Keratinocyte (primary cell): ENCODE data around the gene TPD52L1. TPM values are rescaled to one million over a fixed set of nuclear protein-coding genes. Genes with fewer than 3 reads are reported as not detected.

Source experiments
- DNase-seq: peaks from one replicate; pipeline ENCODE4 v3.0.0-alpha.2; 2011; ENCODE audit warnings: low read depth, missing footprints, low spot score
- FAIRE-seq: peaks from 2 replicates; lab custom pipeline; 2011; peaks lifted over from hg19 to GRCh38; lab: Jason Lieb, UNC
- H2AFZ ChIP-seq: 2 replicates; pipeline ENCODE4 v1.6.0; 2012; ENCODE audit warnings: low read length, control low read depth, inconsistent platforms; ENCODE audit not compliant: control insufficient read depth
- H3K27ac ChIP-seq: 2 replicates; pipeline ENCODE4 v1.5.1; 2011; ENCODE audit warnings: low read length; ENCODE audit not compliant: control insufficient read depth, insufficient read depth
- H3K27me3 ChIP-seq: 3 replicates; pipeline ENCODE4 v1.6.0; 2011; ENCODE audit warnings: low read length; ENCODE audit not compliant: control insufficient read depth, insufficient read depth; ENCODE audit errors: extremely low read depth
- H3K36me3 ChIP-seq, 2 experiments: 2 replicates in 1 of 2; 3 replicates in 1 of 2; pipeline ENCODE4 v1.5.1; 2011; ENCODE audit warnings: low read length in 2 of 2, mild to moderate bottlenecking in 1 of 2; ENCODE audit not compliant: control insufficient read depth in 2 of 2, insufficient read depth in 2 of 2; ENCODE audit errors: extremely low read depth in 1 of 2
- H3K4me1 ChIP-seq: 3 replicates; pipeline ENCODE4 v1.5.1; 2011; ENCODE audit warnings: low read length; ENCODE audit not compliant: control insufficient read depth, insufficient read depth; ENCODE audit errors: extremely low read depth
- H3K4me2 ChIP-seq: 3 replicates; pipeline ENCODE4 v1.6.0; 2011; ENCODE audit warnings: low read depth, low read length; ENCODE audit not compliant: control insufficient read depth, insufficient read depth; ENCODE audit errors: extremely low read depth
- H3K4me3 ChIP-seq, 3 experiments: fragments of 200-600 bp in 1 of 3; sonication (generic) in 1 of 3; 2 replicates in 2 of 3; 3 replicates in 1 of 3; pipeline ENCODE4 v1.5.1; 2011 to 2016; ENCODE audit warnings: low read length in 3 of 3, mild to moderate bottlenecking in 3 of 3, control low read depth in 2 of 3, inconsistent platforms in 1 of 3, low read depth in 1 of 3, mixed read lengths in 1 of 3, mixed run types in 1 of 3, moderate library complexity in 1 of 3; ENCODE audit not compliant: control insufficient read depth in 2 of 3, insufficient read depth in 2 of 3; ENCODE audit errors: extremely low read depth in 1 of 3
- H3K79me2 ChIP-seq: 2 replicates; pipeline ENCODE4 v1.6.0; 2012; ENCODE audit warnings: low read length; ENCODE audit not compliant: control insufficient read depth, insufficient read depth
- H3K9ac ChIP-seq: 3 replicates; pipeline ENCODE4 v1.6.0; 2011; ENCODE audit warnings: low read length; ENCODE audit not compliant: control insufficient read depth, insufficient read depth; ENCODE audit errors: extremely low read depth
- H3K9me1 ChIP-seq: 3 replicates; pipeline ENCODE4 v1.6.0; 2011; ENCODE audit warnings: low read length; ENCODE audit not compliant: control insufficient read depth, insufficient read depth; ENCODE audit errors: extremely low read depth
- H3K9me3 ChIP-seq: 2 replicates; pipeline ENCODE4 v1.5.1; 2012; ENCODE audit warnings: low read depth, low read length; ENCODE audit not compliant: control insufficient read depth
- H4K20me1 ChIP-seq: 3 replicates; pipeline ENCODE4 v1.6.0; 2011; ENCODE audit warnings: low read length; ENCODE audit not compliant: control insufficient read depth, insufficient read depth; ENCODE audit errors: extremely low read depth
- EZH2 ChIP-seq: IDR thresholded peaks from one replicate; pipeline ENCODE4 v1.6.1; 2012; ENCODE audit warnings: inconsistent platforms, mild to moderate bottlenecking, low read length, moderate library complexity
- dilution Hi-C: fragments of 300-500 bp; cut with MboI; formaldehyde crosslinking; loops from one replicate; pipeline ENCODE4 v1.7.0; 2020; ENCODE audit warnings: low sequenced_read_pairs; ENCODE audit not compliant: extremely low pct_ligation_motif_present
- polyA plus RNA-seq, 5 experiments: library from polyadenylated mRNA; depleted of rRNA in 3 of 5; stranded (reverse) in 3 of 5; stranded (forward) in 1 of 5; unstranded in 1 of 5; fragments of >200 nt; gene quantifications; 1 replicate in 1 of 5; 2 replicates in 3 of 5; 3 replicates in 1 of 5; pipeline versions ENCODE4 v1.2.1 to v1.2.3, GENCODE V29; 2011 to 2012; ENCODE audit warnings: missing spikeins in 2 of 5, low read depth in 1 of 5, low replicate concordance in 1 of 5
- TF ChIP-seq, protein P1 (sequence below), 3 experiments: IDR thresholded peaks in 1 of 3; conservative IDR thresholded peaks in 1 of 3; optimal IDR thresholded peaks in 1 of 3; 2 replicates in 2 of 3; 3 replicates in 1 of 3; pipeline versions ENCODE3 to v1.5.1; 2011; ENCODE audit warnings: low read length in 3 of 3, mild to moderate bottlenecking in 3 of 3, moderate library complexity in 2 of 3, control low read depth in 1 of 3, inconsistent platforms in 1 of 3; ENCODE audit not compliant: insufficient read depth in 2 of 3; ENCODE audit errors: extremely low read depth in 1 of 3

TPD52L1 gene
- polyA plus RNA-seq, 1 donor (not counting 4 experiments of a cell fraction or from before 2014, with no cell fraction given): 135 TPM

DNA sequence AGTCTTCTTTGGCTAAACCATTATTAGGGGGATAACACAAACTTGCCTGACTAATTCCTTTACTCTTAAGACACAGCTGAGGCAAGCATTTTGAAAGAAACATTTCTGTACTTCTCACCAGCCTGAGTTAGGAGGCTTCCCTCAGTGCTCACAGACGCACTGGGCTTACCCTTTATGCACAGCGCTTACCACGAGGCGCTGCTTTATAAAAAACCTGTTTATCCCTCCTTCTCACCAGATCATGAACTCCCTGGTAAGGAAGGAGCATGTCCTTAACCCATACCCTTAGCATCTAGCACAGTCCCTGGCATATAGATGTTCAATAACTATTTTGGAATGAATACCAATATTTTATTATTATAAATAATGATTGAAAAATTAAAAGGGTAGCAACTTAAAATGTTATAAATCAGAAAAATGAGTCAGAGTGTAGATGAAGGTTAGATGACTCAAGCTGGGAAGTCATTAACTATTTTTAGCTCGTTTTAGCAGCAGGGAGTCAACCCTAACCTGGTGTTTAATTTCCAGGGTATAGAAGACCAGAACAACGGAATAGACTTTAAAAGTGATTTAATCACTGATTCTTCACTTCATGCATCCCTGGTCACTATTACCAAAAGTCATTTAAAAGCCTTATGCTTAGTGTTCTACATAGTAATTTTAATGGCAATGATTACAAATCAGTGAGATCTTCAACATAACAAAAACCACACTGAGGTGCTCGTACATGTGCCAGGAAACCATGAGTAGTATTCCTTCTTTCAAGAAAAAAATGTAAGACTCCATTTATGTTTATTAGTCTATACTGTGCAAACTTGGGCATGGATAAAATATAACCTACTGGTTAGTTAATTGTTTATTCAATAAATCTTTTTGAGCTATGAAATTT is 4.1 kb upstream of the TPD52L1 start:
- Histone ChIP-seq H3K4me1 (peaks cover 22% of the 10 kb centered on the region), H3K4me3 (no peak overlapping the region), H3K79me2 (no peaks in the 10 kb centered on the region), H3K9me1 (no peaks in the 10 kb centered on the region), H2AFZ (peak overlapping the region; percentile 27), H4K20me1 (no peaks in the 10 kb centered on the region), H3K27ac (peak overlapping the region; percentile 4), H3K9me3 (no peaks in the 10 kb centered on the region), H3K27me3 (no peaks in the 10 kb centered on the region), H3K4me2 (peak overlapping the region; percentile 60), H3K9ac (no peak overlapping the region), H3K36me3 (no peaks in the 10 kb centered on the region)
- dilution Hi-C loops: no loop called here
- DNase-seq (no peak), FAIRE-seq (peak; percentile 44)
- TF ChIP-seq, protein P1, sequence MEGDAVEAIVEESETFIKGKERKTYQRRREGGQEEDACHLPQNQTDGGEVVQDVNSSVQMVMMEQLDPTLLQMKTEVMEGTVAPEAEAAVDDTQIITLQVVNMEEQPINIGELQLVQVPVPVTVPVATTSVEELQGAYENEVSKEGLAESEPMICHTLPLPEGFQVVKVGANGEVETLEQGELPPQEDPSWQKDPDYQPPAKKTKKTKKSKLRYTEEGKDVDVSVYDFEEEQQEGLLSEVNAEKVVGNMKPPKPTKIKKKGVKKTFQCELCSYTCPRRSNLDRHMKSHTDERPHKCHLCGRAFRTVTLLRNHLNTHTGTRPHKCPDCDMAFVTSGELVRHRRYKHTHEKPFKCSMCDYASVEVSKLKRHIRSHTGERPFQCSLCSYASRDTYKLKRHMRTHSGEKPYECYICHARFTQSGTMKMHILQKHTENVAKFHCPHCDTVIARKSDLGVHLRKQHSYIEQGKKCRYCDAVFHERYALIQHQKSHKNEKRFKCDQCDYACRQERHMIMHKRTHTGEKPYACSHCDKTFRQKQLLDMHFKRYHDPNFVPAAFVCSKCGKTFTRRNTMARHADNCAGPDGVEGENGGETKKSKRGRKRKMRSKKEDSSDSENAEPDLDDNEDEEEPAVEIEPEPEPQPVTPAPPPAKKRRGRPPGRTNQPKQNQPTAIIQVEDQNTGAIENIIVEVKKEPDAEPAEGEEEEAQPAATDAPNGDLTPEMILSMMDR (optimal IDR thresholded peaks at IDR 0.05 in 1 of 3, IDR thresholded peaks at IDR 0.05 in 1 of 3, conservative IDR thresholded peaks at IDR 0.05 in 1 of 3; ENCODE audit: extremely low read depth in 1 of 3, insufficient read depth in 2 of 3, low read length in 3 of 3): no peak
- no peak for TF ChIP-seq EZH2

DNA sequence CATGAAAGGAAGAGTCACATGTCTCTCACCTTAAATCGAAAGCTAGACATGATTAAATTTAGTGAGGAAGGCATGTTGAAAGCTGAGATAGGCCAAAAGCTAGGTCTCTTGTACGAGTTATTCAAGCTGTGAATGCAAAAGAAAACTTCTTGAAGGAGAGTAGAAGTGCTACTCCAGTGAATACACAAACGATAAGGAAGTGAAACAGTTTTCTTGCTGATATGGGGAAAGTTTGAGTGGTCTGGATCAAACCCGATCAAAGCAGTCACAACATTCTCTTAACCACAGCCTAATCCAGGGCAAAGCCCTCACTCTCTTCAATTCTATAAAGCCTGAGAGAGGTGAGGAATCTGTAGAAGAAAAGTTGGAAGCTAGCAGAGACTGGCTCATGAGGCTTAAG is 1.9 kb upstream of the TPD52L1 start:
- Histone ChIP-seq H3K27ac (no peak overlapping the region), H3K9ac (no peak overlapping the region)
- FAIRE-seq: no peak

More for the DNA sequence above, 1.9 kb upstream of the TPD52L1 start:
- H3K4me2 ChIP-seq: no peak overlapping the region
- DNase-seq: no peak
- H3K9me1 ChIP-seq: no peaks in the 10 kb centered on the region
- H3K36me3 ChIP-seq: no peaks in the 10 kb centered on the region
- H3K4me1 ChIP-seq: peaks cover 29% of the 10 kb centered on the region
- no peaks in the 10 kb centered on the region for H3K79me2 ChIP-seq
- TF ChIP-seq EZH2: no peak
- TF ChIP-seq, protein P1 (optimal IDR thresholded peaks at IDR 0.05 in 1 of 3, IDR thresholded peaks at IDR 0.05 in 1 of 3, conservative IDR thresholded peaks at IDR 0.05 in 1 of 3; ENCODE audit: extremely low read depth in 1 of 3, insufficient read depth in 2 of 3, low read length in 3 of 3): no peak
- H3K4me3 ChIP-seq: no peak overlapping the region
- H2AFZ ChIP-seq: no peak overlapping the region
- H3K9me3 ChIP-seq: no peaks in the 10 kb centered on the region
- no peaks in the 10 kb centered on the region for H3K27me3 ChIP-seq
- dilution Hi-C loops: no loop called here
- H4K20me1 ChIP-seq: no peaks in the 10 kb centered on the region
